PC-9 (cell line): ENCODE results near the gene ATG10.

Experiments used
- EZH2 ChIP-seq: fragments of 200-600 bp; sonication (generic); IDR thresholded peaks from 2 replicates; pipeline ENCODE4 v1.8.0; 2017; ENCODE audit warnings: antibody characterized with exemption, low read depth
- TF ChIP-seq, protein P1 (sequence below): fragments of 200-600 bp; sonication (generic); conservative IDR thresholded peaks from 2 replicates; pipeline ENCODE4 v1.6.1; 2017; ENCODE audit warnings: mixed run types, antibody characterized with exemption, mild to moderate bottlenecking, moderate library complexity

- TF ChIP-seq, protein P1, sequence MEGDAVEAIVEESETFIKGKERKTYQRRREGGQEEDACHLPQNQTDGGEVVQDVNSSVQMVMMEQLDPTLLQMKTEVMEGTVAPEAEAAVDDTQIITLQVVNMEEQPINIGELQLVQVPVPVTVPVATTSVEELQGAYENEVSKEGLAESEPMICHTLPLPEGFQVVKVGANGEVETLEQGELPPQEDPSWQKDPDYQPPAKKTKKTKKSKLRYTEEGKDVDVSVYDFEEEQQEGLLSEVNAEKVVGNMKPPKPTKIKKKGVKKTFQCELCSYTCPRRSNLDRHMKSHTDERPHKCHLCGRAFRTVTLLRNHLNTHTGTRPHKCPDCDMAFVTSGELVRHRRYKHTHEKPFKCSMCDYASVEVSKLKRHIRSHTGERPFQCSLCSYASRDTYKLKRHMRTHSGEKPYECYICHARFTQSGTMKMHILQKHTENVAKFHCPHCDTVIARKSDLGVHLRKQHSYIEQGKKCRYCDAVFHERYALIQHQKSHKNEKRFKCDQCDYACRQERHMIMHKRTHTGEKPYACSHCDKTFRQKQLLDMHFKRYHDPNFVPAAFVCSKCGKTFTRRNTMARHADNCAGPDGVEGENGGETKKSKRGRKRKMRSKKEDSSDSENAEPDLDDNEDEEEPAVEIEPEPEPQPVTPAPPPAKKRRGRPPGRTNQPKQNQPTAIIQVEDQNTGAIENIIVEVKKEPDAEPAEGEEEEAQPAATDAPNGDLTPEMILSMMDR = no peak
- no peak for TF ChIP-seq EZH2
These were observed 82.3 kb downstream of the ATG10 start for GRCh38 chr5:82054004-82054710.
